Activated naive CD4-positive, alpha-beta T cell treated with anti-CD3 and anti-CD28 coated beads, Interleukin-2, amount 50 U/mL, for 72 hours (primary cell): ENCODE data around the gene SOHLH2. TPM values are rescaled to one million over a fixed set of nuclear protein-coding genes. Genes with fewer than 3 reads are reported as not detected.

ENCODE experiments used
- ATAC-seq, 2 donors: fragments of 150-1000 bp; cut with Tn5 transposase; 2 replicates each; pipeline ENCODE4 v1.10.0; 2021; ENCODE audit warnings: mild to moderate bottlenecking in 2 of 2, moderate library complexity in 2 of 2
- DNase-seq, 2 donors: peaks; one replicate each; pipeline ENCODE4 v3.0.0; 2021 to 2022; ENCODE audit warnings: low spot score in 2 of 2
- H3K27ac Mint-ChIP-seq, 2 donors: one replicate each; pipeline ENCODE4 v1.8.0; 2022; ENCODE audit warnings: mild to moderate bottlenecking in 2 of 2, mixed read lengths in 2 of 2
- H3K36me3 Mint-ChIP-seq, 2 donors: one replicate each; pipeline ENCODE4 v1.8.0; 2022; ENCODE audit warnings: mixed read lengths in 2 of 2
- H3K9me3 Mint-ChIP-seq, 2 donors: one replicate each; pipeline ENCODE4 v1.8.0; 2022; ENCODE audit warnings: mixed read lengths in 2 of 2
- total RNA-seq, 2 donors: library from RNA; stranded (reverse); gene quantifications; one replicate each; pipeline ENCODE4 v1.2.3, GENCODE V29; 2022

Gene SOHLH2
- total RNA-seq = not detected

GRCh38 chr13:36214163-36214921 lies at the start of gene SOHLH2:
SOHLH2 (minus strand) TSS chr13:36214556; CDS start chr13:36214526, 30 bp downstream.
- no peak for DNase-seq
- H3K27ac Mint-ChIP-seq = no peak within 1 kb of the TSS

GRCh38 chr13:36261976-36262375 lies 47.6 kb upstream of the SOHLH2 start:
- Mint-ChIP-seq H3K9me3 (no peaks in the 10 kb centered on the region), H3K36me3 (no peaks in the 10 kb centered on the region), H3K27ac (no peak overlapping the region)
- ATAC-seq = no peak
- no peak for DNase-seq

More at GRCh38 chr13:36214163-36214921, at the start of gene SOHLH2:
- no peak for ATAC-seq
- peaks cover 4% of the 10 kb centered on the region in 2 donors for H3K9me3 Mint-ChIP-seq
- H3K36me3 Mint-ChIP-seq = peaks cover 0 to 10% of the 10 kb centered on the region in 2 donors

- DNase-seq (no peak), ATAC-seq (no peak)
- Mint-ChIP-seq H3K9me3 (no peaks in the 10 kb centered on the region), H3K36me3 (no peaks in the 10 kb centered on the region), H3K27ac (no peak overlapping the region)
Observed at GRCh38 chr13:36261011-36261410, 46.7 kb upstream of the SOHLH2 start.

- Mint-ChIP-seq H3K9me3 (no peaks in the 10 kb centered on the region), H3K36me3 (no peaks in the 10 kb centered on the region), H3K27ac (no peak overlapping the region)
- ATAC-seq = no peak
- no peak for DNase-seq
Observed at GRCh38 chr13:36259361-36260137, 45.2 kb upstream of the SOHLH2 start.

GRCh38 chr13:36258831-36259230 lies 44.5 kb upstream of the SOHLH2 start:
- no peak overlapping the region for H3K27ac Mint-ChIP-seq
- DNase-seq (no peak), ATAC-seq (no peak)
- no peaks in the 10 kb centered on the region for H3K9me3 Mint-ChIP-seq
- no peaks in the 10 kb centered on the region for H3K36me3 Mint-ChIP-seq

GRCh38 chr13:36251526-36251925 lies 37.2 kb upstream of the SOHLH2 start:
- Mint-ChIP-seq H3K27ac (no peak overlapping the region), H3K36me3 (no peaks in the 10 kb centered on the region), H3K9me3 (no peaks in the 10 kb centered on the region)
- DNase-seq = no peak
- ATAC-seq = no peak

GRCh38 chr13:36251017-36251416 lies 36.7 kb upstream of the SOHLH2 start:
- H3K9me3 Mint-ChIP-seq = no peaks in the 10 kb centered on the region
- no peak for ATAC-seq
- no peak for DNase-seq
- H3K36me3 Mint-ChIP-seq = no peaks in the 10 kb centered on the region
- no peak overlapping the region for H3K27ac Mint-ChIP-seq

GRCh38 chr13:36248700-36249099 lies 34.3 kb upstream of the SOHLH2 start:
- ATAC-seq = no peak
- DNase-seq = no peak
- H3K9me3 Mint-ChIP-seq = no peaks in the 10 kb centered on the region
- H3K27ac Mint-ChIP-seq = no peak overlapping the region
- no peaks in the 10 kb centered on the region for H3K36me3 Mint-ChIP-seq

GRCh38 chr13:36244990-36245389 lies 30.6 kb upstream of the SOHLH2 start:
- DNase-seq (no peak), ATAC-seq (no peak)
- no peak overlapping the region for H3K27ac Mint-ChIP-seq
- H3K9me3 Mint-ChIP-seq = no peaks in the 10 kb centered on the region
- H3K36me3 Mint-ChIP-seq = no peaks in the 10 kb centered on the region

GRCh38 chr13:36244073-36244472 lies 29.7 kb upstream of the SOHLH2 start:
- no peaks in the 10 kb centered on the region for H3K36me3 Mint-ChIP-seq
- no peak for ATAC-seq
- DNase-seq = no peak
- H3K9me3 Mint-ChIP-seq = no peaks in the 10 kb centered on the region
- no peak overlapping the region for H3K27ac Mint-ChIP-seq

- DNase-seq = no peak
- Mint-ChIP-seq H3K9me3 (no peaks in the 10 kb centered on the region), H3K36me3 (no peaks in the 10 kb centered on the region), H3K27ac (no peak overlapping the region)
- no peak for ATAC-seq
Observed at GRCh38 chr13:36242761-36243160, 28.4 kb upstream of the SOHLH2 start.

GRCh38 chr13:36231236-36231635 lies 16.9 kb upstream of the SOHLH2 start:
- no peak for DNase-seq
- H3K36me3 Mint-ChIP-seq = no peaks in the 10 kb centered on the region
- H3K9me3 Mint-ChIP-seq = peaks cover 0 to 10% of the 10 kb centered on the region in 2 donors
- no peak overlapping the region for H3K27ac Mint-ChIP-seq
- no peak for ATAC-seq

- no peak for DNase-seq
- H3K27ac Mint-ChIP-seq = no peak overlapping the region
- peaks cover 0 to 5% of the 10 kb centered on the region in 2 donors for H3K36me3 Mint-ChIP-seq
- ATAC-seq = no peak
- peaks cover 8 to 13% of the 10 kb centered on the region in 2 donors for H3K9me3 Mint-ChIP-seq
Observed at GRCh38 chr13:36224730-36225129, 10.4 kb upstream of the SOHLH2 start.

- DNase-seq (no peak), ATAC-seq (no peak)
- Mint-ChIP-seq H3K27ac (no peak overlapping the region), H3K9me3 (peaks cover 8 to 11% of the 10 kb centered on the region in 2 donors), H3K36me3 (peaks cover 5 to 10% of the 10 kb centered on the region in 2 donors)
Observed at GRCh38 chr13:36219883-36220282, 5.5 kb upstream of the SOHLH2 start.

GRCh38 chr13:36217456-36217855 lies 3.1 kb upstream of the SOHLH2 start:
- peaks cover 0 to 10% of the 10 kb centered on the region in 2 donors for H3K36me3 Mint-ChIP-seq
- H3K27ac Mint-ChIP-seq = no peak overlapping the region
- H3K9me3 Mint-ChIP-seq = peaks cover 4% of the 10 kb centered on the region in 2 donors
- ATAC-seq (no peak), DNase-seq (no peak)

GRCh38 chr13:36212789-36213188 lies 1.6 kb downstream of the SOHLH2 start:
- DNase-seq = no peak
- no peak for ATAC-seq
- Mint-ChIP-seq H3K27ac (no peak overlapping the region), H3K36me3 (peaks cover 0 to 3% of the 10 kb centered on the region in 2 donors), H3K9me3 (peaks cover 0 to 4% of the 10 kb centered on the region in 2 donors)

- no peak for DNase-seq
- no peak for ATAC-seq
- Mint-ChIP-seq H3K27ac (no peak overlapping the region), H3K36me3 (no peaks in the 10 kb centered on the region), H3K9me3 (peaks cover 0 to 4% of the 10 kb centered on the region in 2 donors)
Observed at GRCh38 chr13:36211567-36211966, 2.8 kb downstream of the SOHLH2 start.
